Calu3 (cell line): ENCODE results near the gene MEI4. TPM values are rescaled to one million over a fixed set of nuclear protein-coding genes. Genes with fewer than 3 reads are reported as not detected.
"Not testable (repeated sequence)": the region's sequence is repeated elsewhere in the genome, so short reads cannot be mapped to it uniquely, and the experiment has no call there.

Experiments
- BruUV-seq: library from RNA; stranded (reverse); fragments of 400-500 nt; replicated peaks from 2 replicates; lab custom pipeline; 2021; lab: Mats Ljungman, UMichigan
- CTCF ChIA-PET: fragments of 300-600 bp; sonication (Branson Sonifier 250); formaldehyde crosslinking; loops from one replicate; lab custom pipeline; 2022; ENCODE audit warnings: antibody characterized with exemption; lab: Charles Lee
- DNase-seq: peaks from one replicate; pipeline ENCODE4 v3.0.0; 2022
- H3K27ac Mint-ChIP-seq: one replicate; pipeline ENCODE4 v1.8.0; 2022; ENCODE audit warnings: mixed read lengths; ENCODE audit not compliant: unreplicated experiment
- H3K27me3 Mint-ChIP-seq: one replicate; pipeline ENCODE4 v1.8.0; 2022; ENCODE audit warnings: mixed read lengths; ENCODE audit not compliant: unreplicated experiment
- H3K36me3 Mint-ChIP-seq: one replicate; pipeline ENCODE4 v1.8.0; 2022; ENCODE audit warnings: mild to moderate bottlenecking, moderate library complexity, mixed read lengths; ENCODE audit not compliant: insufficient read depth, unreplicated experiment
- H3K4me1 Mint-ChIP-seq: one replicate; pipeline ENCODE4 v1.8.0; 2022; ENCODE audit warnings: mild to moderate bottlenecking, low read depth, mixed read lengths; ENCODE audit not compliant: unreplicated experiment
- H3K4me3 Mint-ChIP-seq: one replicate; pipeline ENCODE4 v1.8.0; 2022; ENCODE audit warnings: mild to moderate bottlenecking, low read depth, moderate library complexity, mixed read lengths; ENCODE audit not compliant: unreplicated experiment
- H3K9me3 Mint-ChIP-seq: one replicate; pipeline ENCODE4 v1.8.0; 2022; ENCODE audit warnings: low read depth, mixed read lengths; ENCODE audit not compliant: unreplicated experiment
- intact Hi-C: fragments of 100-400 bp; cut with micrococcal nuclease; formaldehyde crosslinking; loops from one replicate; pipeline ENCODE4 v1.10.0; 2022; ENCODE audit not compliant: unreplicated experiment
- total RNA-seq: library from RNA; stranded (reverse); gene quantifications from 2 replicates; pipeline ENCODE4 v1.2.3, GENCODE V29; 2022
- TF ChIP-seq, protein P1 (sequence below): fragments of 200-600 bp; IDR thresholded peaks from one replicate; pipeline ENCODE4 v1.8.0; 2022; ENCODE audit warnings: antibody characterized with exemption; ENCODE audit not compliant: unreplicated experiment

Gene MEI4
- total RNA-seq, 1 experiment from 2014 or later = 0.09 TPM

DNA sequence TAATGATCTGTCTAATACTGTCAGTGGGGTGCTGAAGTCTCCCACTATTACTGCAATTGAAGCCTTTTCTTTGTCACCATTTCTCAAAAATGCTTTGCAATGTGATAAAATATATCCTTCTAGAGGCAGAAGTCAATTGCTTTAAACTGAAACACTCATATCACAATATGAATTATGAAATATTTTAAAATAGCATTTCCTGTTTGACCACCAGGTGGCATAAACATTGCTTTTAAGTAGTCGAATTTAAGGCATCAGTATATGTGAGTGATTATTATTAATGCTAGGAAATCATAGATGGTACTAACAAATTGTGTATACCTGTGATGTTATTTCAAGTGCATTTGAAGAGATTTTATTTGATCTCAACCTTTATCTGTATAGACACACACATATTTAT is 87.5 kb downstream of the MEI4 start:
- CTCF ChIA-PET = no interaction called here
- BruUV-seq = no TSS peak

DNA sequence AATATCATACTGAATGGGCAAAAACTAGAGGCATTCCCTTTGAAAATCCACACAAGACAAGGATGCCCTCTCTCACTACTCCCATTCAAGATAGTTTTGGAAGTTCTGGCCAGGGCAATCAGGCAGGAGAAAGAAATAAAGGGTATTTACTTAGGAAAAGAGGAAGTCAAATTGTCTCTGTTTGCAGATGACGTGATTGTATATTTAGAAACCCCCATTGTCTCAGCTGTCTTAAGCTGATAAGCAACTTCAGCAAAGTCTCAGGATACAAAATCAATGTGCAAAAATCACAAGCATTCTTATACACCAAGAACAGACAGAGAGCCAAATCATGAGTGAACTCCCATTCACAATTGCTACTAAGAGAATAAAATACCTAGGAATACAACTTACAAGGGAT is 99.3 kb downstream of the MEI4 start:
- CTCF ChIA-PET, DNase-seq, BruUV-seq, H3K36me3 Mint-ChIP-seq, H3K4me1 Mint-ChIP-seq, intact Hi-C loops, H3K4me3 Mint-ChIP-seq, H3K27me3 Mint-ChIP-seq, H3K27ac Mint-ChIP-seq: not testable (repeated sequence)
- H3K9me3 Mint-ChIP-seq = peaks cover 10% of the 10 kb centered on the region

More for the DNA sequence above, 87.5 kb downstream of the MEI4 start:
- no peaks in the 10 kb centered on the region for H3K27me3 Mint-ChIP-seq
- H3K36me3 Mint-ChIP-seq = no peaks in the 10 kb centered on the region
- TF ChIP-seq, protein P1, sequence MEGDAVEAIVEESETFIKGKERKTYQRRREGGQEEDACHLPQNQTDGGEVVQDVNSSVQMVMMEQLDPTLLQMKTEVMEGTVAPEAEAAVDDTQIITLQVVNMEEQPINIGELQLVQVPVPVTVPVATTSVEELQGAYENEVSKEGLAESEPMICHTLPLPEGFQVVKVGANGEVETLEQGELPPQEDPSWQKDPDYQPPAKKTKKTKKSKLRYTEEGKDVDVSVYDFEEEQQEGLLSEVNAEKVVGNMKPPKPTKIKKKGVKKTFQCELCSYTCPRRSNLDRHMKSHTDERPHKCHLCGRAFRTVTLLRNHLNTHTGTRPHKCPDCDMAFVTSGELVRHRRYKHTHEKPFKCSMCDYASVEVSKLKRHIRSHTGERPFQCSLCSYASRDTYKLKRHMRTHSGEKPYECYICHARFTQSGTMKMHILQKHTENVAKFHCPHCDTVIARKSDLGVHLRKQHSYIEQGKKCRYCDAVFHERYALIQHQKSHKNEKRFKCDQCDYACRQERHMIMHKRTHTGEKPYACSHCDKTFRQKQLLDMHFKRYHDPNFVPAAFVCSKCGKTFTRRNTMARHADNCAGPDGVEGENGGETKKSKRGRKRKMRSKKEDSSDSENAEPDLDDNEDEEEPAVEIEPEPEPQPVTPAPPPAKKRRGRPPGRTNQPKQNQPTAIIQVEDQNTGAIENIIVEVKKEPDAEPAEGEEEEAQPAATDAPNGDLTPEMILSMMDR = peak; percentile 31
- peaks cover 8% of the 10 kb centered on the region for H3K9me3 Mint-ChIP-seq
- H3K27ac Mint-ChIP-seq = no peak overlapping the region
- DNase-seq = no peak
- H3K4me3 Mint-ChIP-seq = no peak overlapping the region
- H3K4me1 Mint-ChIP-seq = no peaks in the 10 kb centered on the region
- intact Hi-C loops = loop anchor here (1.0 to 2.0 kb wide), 2 partner anchors 1070 to 1095 kb away; no protein-coding TSS in a partner anchor

DNA sequence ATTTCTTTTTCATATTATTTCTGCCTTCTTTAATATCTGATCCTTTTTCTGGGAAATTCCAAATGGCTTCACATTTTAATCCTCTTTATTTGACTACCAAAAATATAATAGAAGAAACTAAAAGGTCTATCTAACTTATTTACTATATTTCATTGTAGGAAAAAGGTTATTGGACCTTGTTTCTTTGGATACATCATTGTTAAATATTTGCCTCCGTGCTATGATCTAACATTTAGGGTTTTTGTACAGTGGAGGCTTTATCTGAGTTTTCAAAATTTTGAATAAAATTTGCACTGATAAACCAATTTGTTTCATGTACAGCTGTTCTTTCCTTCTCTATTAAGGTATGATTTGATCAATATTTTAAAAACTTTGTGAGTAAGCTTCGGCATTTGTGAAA is 109.5 kb downstream of the MEI4 start:
- CTCF ChIA-PET = no interaction called here
- BruUV-seq = no TSS peak
- TF ChIP-seq, protein P1 = no peak
- no peak overlapping the region for H3K27ac Mint-ChIP-seq
- no peaks in the 10 kb centered on the region for H3K27me3 Mint-ChIP-seq
- intact Hi-C loops = no loop called here
- no peaks in the 10 kb centered on the region for H3K4me1 Mint-ChIP-seq
- no peak for DNase-seq
- H3K9me3 Mint-ChIP-seq = peaks cover 6% of the 10 kb centered on the region
- no peaks in the 10 kb centered on the region for H3K36me3 Mint-ChIP-seq
- H3K4me3 Mint-ChIP-seq = no peak overlapping the region

DNA sequence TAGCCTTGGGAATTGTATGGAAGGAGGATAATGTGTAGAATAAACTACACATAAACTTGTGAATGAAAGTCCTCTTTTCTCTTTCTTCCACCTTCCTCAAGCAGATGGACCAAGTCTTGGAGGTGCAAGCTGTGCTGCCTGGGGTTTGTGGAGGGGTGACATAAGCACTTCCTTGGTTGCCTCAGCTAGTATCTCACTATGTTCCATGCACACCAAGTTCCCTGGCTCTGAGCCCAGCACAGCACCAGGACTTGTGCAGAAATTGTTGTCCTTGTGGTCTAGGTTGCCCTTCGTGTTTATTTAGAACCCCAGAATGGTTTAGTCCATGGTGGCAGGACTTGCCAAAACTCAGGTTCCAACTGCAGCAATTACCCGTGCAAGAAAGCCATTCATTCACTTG is 110.3 kb downstream of the MEI4 start:
- H3K4me1 Mint-ChIP-seq = no peaks in the 10 kb centered on the region
- TF ChIP-seq, protein P1 = no peak
- CTCF ChIA-PET = no interaction called here
- no peaks in the 10 kb centered on the region for H3K36me3 Mint-ChIP-seq
- H3K27me3 Mint-ChIP-seq = no peaks in the 10 kb centered on the region
- DNase-seq = no peak
- no peak overlapping the region for H3K27ac Mint-ChIP-seq
- H3K9me3 Mint-ChIP-seq = peaks cover 6% of the 10 kb centered on the region
- H3K4me3 Mint-ChIP-seq = no peak overlapping the region
- BruUV-seq = no TSS peak
- intact Hi-C loops = no loop called here

DNA sequence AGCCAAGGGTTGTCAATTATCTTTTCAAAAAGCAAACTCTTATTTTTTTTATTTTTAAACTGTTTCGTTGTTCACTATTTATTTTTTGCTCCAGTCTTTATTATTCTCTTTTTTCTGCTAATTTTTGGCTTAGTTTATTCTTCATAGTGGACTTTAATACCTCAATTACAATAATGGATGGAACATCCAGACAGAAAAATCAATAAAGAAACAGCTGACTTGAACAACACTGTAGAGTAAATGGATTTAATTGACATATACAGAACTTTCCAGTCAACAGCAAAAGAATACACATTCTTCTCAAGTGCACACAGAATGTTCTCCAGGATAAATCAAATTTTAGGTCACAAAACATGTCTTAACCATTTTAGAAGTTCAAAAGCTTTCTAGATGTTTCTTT is 111.5 kb downstream of the MEI4 start:
- no peak overlapping the region for H3K27ac Mint-ChIP-seq

More for the DNA sequence above, 111.5 kb downstream of the MEI4 start:
- no peaks in the 10 kb centered on the region for H3K4me1 Mint-ChIP-seq
- no peak overlapping the region for H3K4me3 Mint-ChIP-seq
- no TSS peak for BruUV-seq
- CTCF ChIA-PET = no interaction called here
- no peaks in the 10 kb centered on the region for H3K36me3 Mint-ChIP-seq
- DNase-seq = no peak
- no peaks in the 10 kb centered on the region for H3K27me3 Mint-ChIP-seq
- TF ChIP-seq, protein P1 = no peak
- intact Hi-C loops = no loop called here
- H3K9me3 Mint-ChIP-seq = peaks cover 3% of the 10 kb centered on the region
